Common myeloid progenitor, CD34-positive (primary cell): ENCODE data around the gene RABGGTB. TPM values are rescaled to one million over a fixed set of nuclear protein-coding genes. Genes with fewer than 3 reads are reported as not detected.
A peak's percentile ranks its signal among the peaks of the same experiment; 100 is the strongest.
"Not testable (repeated sequence)": the region's sequence is repeated elsewhere in the genome, so short reads cannot be mapped to it uniquely, and the experiment has no call there.

Experiments
- CTCF ChIA-PET: fragments of 350-600 bp; sonication (Branson Sonifier 250); formaldehyde crosslinking; loops from one replicate; lab custom pipeline; 2021; ENCODE audit warnings: antibody characterized with exemption; lab: Charles Lee
- POLR2A ChIA-PET: fragments of 350-600 bp; sonication (Branson Sonifier 250); formaldehyde crosslinking; loops from one replicate; lab custom pipeline; 2021; ENCODE audit warnings: antibody characterized with exemption; lab: Charles Lee
- DNase-seq, 3 donors: peaks; one replicate each; pipeline versions ENCODE4 v3.0.0 to v3.0.0-alpha.2; 2013
- H3K27ac ChIP-seq, 2 experiments: 1 replicate in 1 of 2; 2 replicates in 1 of 2; pipeline ENCODE4 v1.7.0; 2013; ENCODE audit warnings: inconsistent platforms in 2 of 2, low read length in 2 of 2, mild to moderate bottlenecking in 2 of 2, low read depth in 1 of 2, moderate library complexity in 1 of 2; ENCODE audit not compliant: severe bottlenecking in 2 of 2, insufficient read depth in 1 of 2, poor library complexity in 1 of 2
- H3K27me3 ChIP-seq, 5 experiments: replicated peaks in 2 of 5; 1 replicate in 3 of 5; 2 replicates in 2 of 5; pipeline versions ENCODE4 v1.6.1 to v1.7.0; 2013; ENCODE audit warnings: low read length in 4 of 5, mild to moderate bottlenecking in 2 of 5, moderate library complexity in 2 of 5, inconsistent platforms in 1 of 5; ENCODE audit not compliant: insufficient read depth in 5 of 5, control insufficient read depth in 4 of 5
- H3K36me3 ChIP-seq, 4 experiments: 1 replicate in 2 of 4; 2 replicates in 2 of 4; pipeline versions ENCODE4 v1.6.1 to v1.7.0; 2013; ENCODE audit warnings: low read length in 3 of 4, control low read depth in 1 of 4, mild to moderate bottlenecking in 1 of 4; ENCODE audit not compliant: control insufficient read depth in 4 of 4, insufficient read depth in 4 of 4
- H3K4me1 ChIP-seq, 4 experiments: 1 replicate in 3 of 4; 2 replicates in 1 of 4; pipeline versions ENCODE4 v1.6.1 to v1.7.1; 2013; ENCODE audit warnings: low read length in 3 of 4, mild to moderate bottlenecking in 3 of 4, control low read depth in 1 of 4, inconsistent platforms in 1 of 4, moderate library complexity in 1 of 4; ENCODE audit not compliant: control insufficient read depth in 4 of 4, insufficient read depth in 4 of 4; ENCODE audit errors: control extremely low read depth in 1 of 4
- H3K4me3 ChIP-seq, 7 experiments: 1 replicate in 4 of 7; 2 replicates in 3 of 7; pipeline versions ENCODE4 v1.5.1 to v1.7.0; 2013; ENCODE audit warnings: mild to moderate bottlenecking in 7 of 7, low read length in 6 of 7, moderate library complexity in 6 of 7, inconsistent platforms in 2 of 7, low read depth in 2 of 7, control low read depth in 1 of 7; ENCODE audit not compliant: insufficient read depth in 4 of 7, control insufficient read depth in 1 of 7; ENCODE audit errors: extremely low read depth in 1 of 7
- H3K9me3 ChIP-seq, 5 experiments: 1 replicate in 4 of 5; 2 replicates in 1 of 5; pipeline versions ENCODE4 v1.6.1 to v1.7.1; 2013; ENCODE audit warnings: low read length in 4 of 5, mild to moderate bottlenecking in 2 of 5, inconsistent platforms in 1 of 5, low read depth in 1 of 5, moderate library complexity in 1 of 5; ENCODE audit not compliant: control insufficient read depth in 4 of 5, insufficient read depth in 2 of 5; ENCODE audit errors: control extremely low read depth in 1 of 5
- WGBS: methylation state at CpG from one replicate; pipeline ENCODE4 v1.1.5; 2013; ENCODE audit not compliant: insufficient coverage; 5-methylcytosine and 5-hydroxymethylcytosine counted together
- polyA plus RNA-seq: library from polyadenylated mRNA; unstranded; fragments of 120-200 nt; gene quantifications from one replicate; pipeline ENCODE4 v1.2.1, GENCODE V29; 2013

RABGGTB gene
- polyA plus RNA-seq, result 152 TPM

- H3K4me3 ChIP-seq, result peak within 1 kb of the TSS; percentile 69 to 97 (median 87)
- no peaks in the 10 kb centered on the region for H3K9me3 ChIP-seq
- peaks cover 8 to 41% (median 16%) of the 10 kb centered on the region in 4 experiments for H3K36me3 ChIP-seq
- CTCF ChIA-PET, result interaction anchor here (1.5 kb wide), 1 partner anchor 45 kb away, joined by 3 read pairs; no protein-coding TSS in a partner anchor
- DNase-seq, result peak; percentile 96 to 98 (median 97)
- H3K27me3 ChIP-seq, result no peaks in the 10 kb centered on the region
- peaks cover 34 to 57% (median 48%) of the 10 kb centered on the region in 4 experiments for H3K4me1 ChIP-seq
- POLR2A ChIA-PET, result interaction anchor here (0.5 to 1.1 kb wide), 2 partner anchors 61 to 643 kb away, joined by 3 to 5 read pairs; partner anchors contain the start of gene ACADM
- peak within 1 kb of the TSS; percentile 82 to 97 for H3K27ac ChIP-seq
- WGBS, result 0% methylated on average over 24 of the region's 28 CpGs
Observed at GRCh38 chr1:75785983-75786853, at the start of gene RABGGTB. TSS of gene RABGGTB (plus strand) at chr1:75786256. CDS start at chr1:75786272, 16 bp downstream.

DNA sequence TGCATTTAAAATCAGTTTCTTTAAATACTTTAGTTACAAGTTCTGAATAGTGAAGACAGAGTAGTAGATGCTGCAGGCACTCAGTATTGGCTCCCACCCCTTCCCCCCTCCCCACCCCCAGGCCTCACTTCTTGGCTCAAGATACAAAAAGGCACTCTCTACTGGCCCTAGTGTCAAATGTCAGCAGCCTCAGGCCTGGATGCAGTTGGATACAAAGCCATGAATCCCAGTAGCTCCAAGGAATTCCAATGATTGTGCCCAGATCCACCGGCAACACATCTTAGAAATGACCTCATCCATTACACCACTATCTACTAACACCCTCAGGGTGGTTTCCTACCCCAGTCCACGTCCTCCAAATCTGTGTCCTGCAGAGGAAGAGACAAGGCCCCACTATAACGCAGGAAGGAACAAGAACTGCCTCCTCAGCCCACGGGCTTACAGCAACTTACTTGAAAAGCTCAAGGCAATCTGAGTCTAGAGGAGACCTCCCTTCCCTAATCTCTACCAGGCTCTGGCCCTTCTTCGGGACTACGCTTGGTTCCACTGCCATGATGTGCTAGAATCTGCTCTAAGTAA is 43.9 kb upstream of the RABGGTB start:
- 94% methylated on average over 6 of the region's 6 CpGs for WGBS
- Histone ChIP-seq H3K36me3 (peaks cover 9 to 70% (median 47%) of the 10 kb centered on the region in 4 experiments), H3K4me3 (no peak overlapping the region), H3K9me3 (no peaks in the 10 kb centered on the region), H3K4me1 (peaks cover 0 to 5% (median 0%) of the 10 kb centered on the region in 4 experiments), H3K27ac (no peak overlapping the region), H3K27me3 (no peaks in the 10 kb centered on the region)
- ChIA-PET CTCF (interaction anchor here (1.1 kb wide), 1 partner anchor 44 kb away, joined by 3 read pairs; the partner anchor contains the start of gene RABGGTB), POLR2A (no interaction called here)
- DNase-seq, result peak in 1 of 3 donors; percentile 6

DNA sequence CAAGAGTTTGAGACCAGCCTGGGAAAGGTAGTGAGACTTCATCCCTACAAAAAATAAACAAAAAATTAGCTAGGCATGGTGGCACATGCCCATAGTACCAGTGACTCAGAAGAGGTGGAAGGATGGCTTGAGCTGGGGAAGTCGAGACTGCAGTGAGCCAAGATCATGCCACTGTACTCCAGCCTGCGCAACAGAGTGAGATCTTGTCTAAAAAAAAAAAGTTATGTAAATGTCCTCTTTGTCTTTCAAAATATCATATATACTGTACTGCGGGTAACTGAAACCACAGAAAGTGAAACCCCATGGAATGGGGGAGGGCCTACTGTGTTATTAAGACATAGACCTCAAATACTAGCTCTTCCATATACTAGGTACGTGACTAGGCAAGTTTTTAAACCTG is 40.8 kb upstream of the RABGGTB start:
- Histone ChIP-seq H3K27ac (no peak overlapping the region), H3K27me3 (no peaks in the 10 kb centered on the region), H3K4me3 (no peak overlapping the region), H3K36me3 (peaks cover 11 to 54% (median 33%) of the 10 kb centered on the region in 4 experiments), H3K9me3 (no peaks in the 10 kb centered on the region), H3K4me1 (peaks cover 0 to 5% (median 0%) of the 10 kb centered on the region in 4 experiments)
- DNase-seq, result peak in 2 of 3 donors; percentile 30 to 36
- ChIA-PET POLR2A (no interaction called here), CTCF (no interaction called here)
- WGBS, result 100% methylated on average over 1 of the region's 4 CpGs

DNA sequence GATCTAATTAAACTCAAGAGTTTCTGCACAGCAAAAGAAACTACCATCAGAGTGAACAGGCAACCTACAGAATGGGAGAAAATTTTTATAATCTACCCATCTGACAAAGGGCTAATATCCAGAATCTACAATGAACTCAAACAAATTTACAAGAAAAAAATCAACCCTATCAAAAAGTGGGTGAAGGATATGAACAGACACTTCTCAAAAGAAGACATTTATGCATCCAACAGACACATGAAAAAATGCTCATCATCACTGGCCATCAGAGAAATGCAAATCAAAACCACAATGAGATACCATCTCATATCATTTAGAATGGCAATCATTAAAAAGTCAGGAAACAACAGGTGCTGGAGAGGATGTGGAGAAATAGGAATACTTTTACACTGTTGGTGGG is 28.8 kb upstream of the RABGGTB start:
- H3K27me3 ChIP-seq, H3K4me3 ChIP-seq, H3K27ac ChIP-seq, H3K4me1 ChIP-seq, CTCF ChIA-PET, DNase-seq, POLR2A ChIA-PET: not testable (repeated sequence)
- peaks cover 10 to 48% (median 29%) of the 10 kb centered on the region in 4 experiments for H3K36me3 ChIP-seq
- H3K9me3 ChIP-seq, result peaks cover 4 to 11% (median 9%) of the 10 kb centered on the region in 5 experiments

DNA sequence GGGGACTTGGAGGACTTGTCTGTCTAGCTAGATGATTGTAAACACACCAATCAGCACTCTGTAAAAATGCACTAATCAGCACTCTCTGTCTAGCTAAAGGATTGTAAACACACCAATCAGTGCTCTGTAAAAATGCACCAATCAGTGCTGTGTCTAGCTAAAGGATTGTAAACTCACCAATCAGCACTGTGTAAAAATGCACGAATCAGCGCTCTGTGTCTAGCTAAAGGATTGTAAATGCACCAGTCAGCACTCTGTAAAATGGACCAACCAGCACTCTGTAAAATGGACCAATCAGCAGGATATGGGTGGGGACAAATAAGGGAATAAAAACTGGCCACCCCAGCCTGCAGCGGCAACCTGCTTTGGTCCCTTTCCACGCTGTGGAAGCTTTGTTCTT is 27.5 kb upstream of the RABGGTB start:
- H3K4me1 ChIP-seq, CTCF ChIA-PET, H3K27me3 ChIP-seq, POLR2A ChIA-PET, DNase-seq, H3K27ac ChIP-seq, H3K4me3 ChIP-seq: not testable (repeated sequence)
- 96% methylated on average over 4 of the region's 4 CpGs for WGBS
- H3K9me3 ChIP-seq, result peaks cover 4 to 11% (median 9%) of the 10 kb centered on the region in 5 experiments
- H3K36me3 ChIP-seq, result peaks cover 10 to 37% (median 23%) of the 10 kb centered on the region in 4 experiments

- no peaks in the 10 kb centered on the region for H3K4me1 ChIP-seq
- DNase-seq, result no peak
- H3K36me3 ChIP-seq, result peaks cover 5 to 14% (median 9%) of the 10 kb centered on the region in 4 experiments
- H3K27me3 ChIP-seq, result no peaks in the 10 kb centered on the region
- H3K27ac ChIP-seq, result no peak overlapping the region
- no peak overlapping the region for H3K4me3 ChIP-seq
- ChIA-PET POLR2A (no interaction called here), CTCF (no interaction called here)
- WGBS, result no CpG with 5 or more reads among the region's 1 CpG
- no peaks in the 10 kb centered on the region for H3K9me3 ChIP-seq
Observed at GRCh38 chr1:75764057-75764655, 21.9 kb upstream of the RABGGTB start.
